NCI-H345 treated with DMSO at 0.1 percent for 48 hours (cell line): ENCODE measurements around the gene KANSL1L.
A peak's percentile ranks its signal among the peaks of the same experiment; 100 is the strongest.
"Not testable (repeated sequence)": the region's sequence is repeated elsewhere in the genome, so short reads cannot be mapped to it uniquely, and the experiment has no call there.

Experiments
- DNase-seq: peaks from one replicate; lab custom pipeline; 2025; ENCODE audit not compliant: unreplicated experiment; lab: John Stamatoyannopoulos, UW

The KANSL1L gene

GRCh38 chr2:210179351-210179990 is 8.3 kb upstream of the KANSL1L start:
- no peak for DNase-seq

- no peak for DNase-seq
These were observed 6.6 kb upstream of the KANSL1L start for GRCh38 chr2:210177769-210178168.

- not testable (repeated sequence) for DNase-seq
These were observed 5.9 kb upstream of the KANSL1L start for GRCh38 chr2:210177115-210177514.

GRCh38 chr2:210174086-210174485 is 2.9 kb upstream of the KANSL1L start:
- DNase-seq, result no peak

GRCh38 chr2:210172219-210172575 is 988 bp upstream of the KANSL1L start:
- no peak for DNase-seq

- DNase-seq, result peak; percentile 90
These were observed 534 bp downstream of the KANSL1L start for GRCh38 chr2:210170446-210171303.

- DNase-seq, result no peak
These were observed 1.1 kb downstream of the KANSL1L start for GRCh38 chr2:210170196-210170445.

GRCh38 chr2:210169516-210170195 is 1.6 kb downstream of the KANSL1L start:
- DNase-seq, result no peak

GRCh38 chr2:210167227-210167626 is 4.0 kb downstream of the KANSL1L start:
- no peak for DNase-seq

- DNase-seq, result no peak
These were observed 8.6 kb downstream of the KANSL1L start for GRCh38 chr2:210162466-210163124.

GRCh38 chr2:210159059-210159458 is 12.2 kb downstream of the KANSL1L start:
- no peak for DNase-seq

GRCh38 chr2:210158236-210158635 is 13.0 kb downstream of the KANSL1L start:
- DNase-seq, result no peak

GRCh38 chr2:210157526-210157925 is 13.7 kb downstream of the KANSL1L start:
- no peak for DNase-seq

GRCh38 chr2:210147614-210148013 is 23.6 kb downstream of the KANSL1L start:
- no peak for DNase-seq

- no peak for DNase-seq
These were observed 39.0 kb downstream of the KANSL1L start for GRCh38 chr2:210132239-210132638.

GRCh38 chr2:210128961-210129360 is 42.2 kb downstream of the KANSL1L start:
- DNase-seq, result peak; percentile 31

GRCh38 chr2:210113614-210114235 is 57.5 kb downstream of the KANSL1L start:
- no peak for DNase-seq

- DNase-seq, result no peak
These were observed 58.3 kb downstream of the KANSL1L start for GRCh38 chr2:210112871-210113270.

GRCh38 chr2:210099940-210100339 is 71.3 kb downstream of the KANSL1L start:
- no peak for DNase-seq

- DNase-seq, result no peak
These were observed 76.4 kb downstream of the KANSL1L start for GRCh38 chr2:210094787-210095186.

- DNase-seq, result no peak
These were observed 78.4 kb downstream of the KANSL1L start for GRCh38 chr2:210092791-210093190.
